ENCODE measurements around the gene TRPM4.
A peak's percentile ranks its signal among the peaks of the same experiment; 100 is the strongest.

DNA sequence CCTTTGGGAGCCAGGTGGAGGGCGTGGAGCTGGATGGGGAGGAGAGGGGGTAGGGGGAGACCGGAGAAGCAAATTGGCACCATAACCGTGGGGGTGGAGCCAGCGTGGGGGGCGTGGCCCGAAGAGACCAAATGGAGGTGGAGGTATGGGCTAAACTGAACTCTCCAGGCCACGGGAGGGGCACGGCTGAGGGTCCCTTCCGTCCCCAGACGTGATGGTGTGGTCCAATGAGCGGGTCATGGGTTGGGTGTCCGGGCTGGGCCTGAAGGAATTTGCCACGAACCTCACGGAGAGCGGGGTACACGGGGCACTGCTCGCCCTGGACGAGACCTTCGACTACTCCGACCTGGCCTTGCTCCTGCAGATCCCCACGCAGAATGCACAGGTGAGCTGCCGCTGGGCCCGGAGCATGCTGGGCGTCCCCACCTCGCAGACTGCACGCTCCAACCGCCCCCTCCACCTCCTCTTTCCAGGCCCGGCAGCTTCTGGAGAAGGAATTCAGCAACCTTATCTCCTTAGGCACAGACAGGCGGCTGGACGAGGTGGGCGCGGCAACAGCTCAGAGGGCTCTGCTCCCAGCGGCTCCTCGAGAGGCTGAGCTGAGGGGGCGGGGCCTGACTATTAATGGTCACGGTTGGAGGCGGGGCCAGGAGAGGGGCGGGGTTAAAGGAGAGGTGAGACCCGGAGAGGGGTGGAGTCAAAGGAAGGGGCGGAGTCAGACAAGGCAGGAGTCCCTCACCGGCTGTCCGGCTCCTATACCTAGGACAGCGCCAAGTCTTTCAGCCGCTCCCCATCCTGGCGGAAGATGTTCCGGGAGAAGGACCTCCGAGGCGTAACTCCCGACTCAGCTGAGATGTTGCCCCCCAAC, 8.6 kb upstream of the TRPM4 start:
- TF ChIP-seq POLR2AphosphoS5 (IDR thresholded peaks at IDR 0.05; ENCODE audit: low read depth, low read length) (0 out of 2 replicates have a peak, but pooled peaks have one; percentile 16), CTCF (IDR thresholded peaks at IDR 0.05) (no peak), SMC3 (IDR thresholded peaks at IDR 0.05; ENCODE audit: low read depth, low read length) (no peak), JUND (IDR thresholded peaks at IDR 0.05) (no peak), EP300 (IDR thresholded peaks at IDR 0.05; ENCODE audit: borderline replicate concordance in 1 of 2, low read depth in 1 of 2, low read length in 1 of 2) (no peak)
- TF ChIP-seq, protein P1, sequence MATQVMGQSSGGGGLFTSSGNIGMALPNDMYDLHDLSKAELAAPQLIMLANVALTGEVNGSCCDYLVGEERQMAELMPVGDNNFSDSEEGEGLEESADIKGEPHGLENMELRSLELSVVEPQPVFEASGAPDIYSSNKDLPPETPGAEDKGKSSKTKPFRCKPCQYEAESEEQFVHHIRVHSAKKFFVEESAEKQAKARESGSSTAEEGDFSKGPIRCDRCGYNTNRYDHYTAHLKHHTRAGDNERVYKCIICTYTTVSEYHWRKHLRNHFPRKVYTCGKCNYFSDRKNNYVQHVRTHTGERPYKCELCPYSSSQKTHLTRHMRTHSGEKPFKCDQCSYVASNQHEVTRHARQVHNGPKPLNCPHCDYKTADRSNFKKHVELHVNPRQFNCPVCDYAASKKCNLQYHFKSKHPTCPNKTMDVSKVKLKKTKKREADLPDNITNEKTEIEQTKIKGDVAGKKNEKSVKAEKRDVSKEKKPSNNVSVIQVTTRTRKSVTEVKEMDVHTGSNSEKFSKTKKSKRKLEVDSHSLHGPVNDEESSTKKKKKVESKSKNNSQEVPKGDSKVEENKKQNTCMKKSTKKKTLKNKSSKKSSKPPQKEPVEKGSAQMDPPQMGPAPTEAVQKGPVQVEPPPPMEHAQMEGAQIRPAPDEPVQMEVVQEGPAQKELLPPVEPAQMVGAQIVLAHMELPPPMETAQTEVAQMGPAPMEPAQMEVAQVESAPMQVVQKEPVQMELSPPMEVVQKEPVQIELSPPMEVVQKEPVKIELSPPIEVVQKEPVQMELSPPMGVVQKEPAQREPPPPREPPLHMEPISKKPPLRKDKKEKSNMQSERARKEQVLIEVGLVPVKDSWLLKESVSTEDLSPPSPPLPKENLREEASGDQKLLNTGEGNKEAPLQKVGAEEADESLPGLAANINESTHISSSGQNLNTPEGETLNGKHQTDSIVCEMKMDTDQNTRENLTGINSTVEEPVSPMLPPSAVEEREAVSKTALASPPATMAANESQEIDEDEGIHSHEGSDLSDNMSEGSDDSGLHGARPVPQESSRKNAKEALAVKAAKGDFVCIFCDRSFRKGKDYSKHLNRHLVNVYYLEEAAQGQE (IDR thresholded peaks at IDR 0.05; ENCODE audit: low read depth, low read length): peak; percentile 92
- TF ChIP-seq, protein P2, sequence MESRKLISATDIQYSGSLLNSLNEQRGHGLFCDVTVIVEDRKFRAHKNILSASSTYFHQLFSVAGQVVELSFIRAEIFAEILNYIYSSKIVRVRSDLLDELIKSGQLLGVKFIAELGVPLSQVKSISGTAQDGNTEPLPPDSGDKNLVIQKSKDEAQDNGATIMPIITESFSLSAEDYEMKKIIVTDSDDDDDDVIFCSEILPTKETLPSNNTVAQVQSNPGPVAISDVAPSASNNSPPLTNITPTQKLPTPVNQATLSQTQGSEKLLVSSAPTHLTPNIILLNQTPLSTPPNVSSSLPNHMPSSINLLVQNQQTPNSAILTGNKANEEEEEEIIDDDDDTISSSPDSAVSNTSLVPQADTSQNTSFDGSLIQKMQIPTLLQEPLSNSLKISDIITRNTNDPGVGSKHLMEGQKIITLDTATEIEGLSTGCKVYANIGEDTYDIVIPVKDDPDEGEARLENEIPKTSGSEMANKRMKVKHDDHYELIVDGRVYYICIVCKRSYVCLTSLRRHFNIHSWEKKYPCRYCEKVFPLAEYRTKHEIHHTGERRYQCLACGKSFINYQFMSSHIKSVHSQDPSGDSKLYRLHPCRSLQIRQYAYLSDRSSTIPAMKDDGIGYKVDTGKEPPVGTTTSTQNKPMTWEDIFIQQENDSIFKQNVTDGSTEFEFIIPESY (IDR thresholded peaks at IDR 0.05; ENCODE audit: borderline replicate concordance, low read depth): no peak

Data from SK-N-SH (cell line).